ENCODE data around the gene HACD2.

HACD2 gene

GRCh38 chr3:123543950-123544349, 40.9 kb downstream of the HACD2 start:
- intact Hi-C loops (cut with DNase I): no loop called here
- DNase-seq: peak in 40 of 42 donors; percentile 32 to 92 (median 65)

DNA sequence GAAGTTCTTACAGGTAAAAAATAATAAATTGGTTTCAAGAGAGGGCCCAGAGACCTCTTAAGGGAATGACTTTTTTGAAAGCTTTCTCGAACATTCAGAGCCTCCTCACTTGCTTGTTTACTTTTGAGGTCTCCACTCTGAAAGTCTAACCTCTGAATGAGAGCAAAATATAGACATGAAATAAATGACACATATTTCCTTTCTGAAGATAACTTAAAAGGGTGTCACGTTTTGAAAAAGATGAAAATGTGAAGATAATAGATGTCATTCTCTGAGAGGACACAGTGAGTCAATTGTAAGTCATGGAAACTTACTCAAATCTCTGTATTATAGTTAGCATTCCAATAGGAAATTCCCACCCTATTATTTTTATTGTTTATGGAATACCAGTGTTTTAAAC, 44.6 kb downstream of the HACD2 start:
- intact Hi-C loops (cut with DNase I): no loop called here
- no peak for DNase-seq

GRCh38 chr3:123536153-123536895, 48.5 kb downstream of the HACD2 start:
- DNase-seq: no peak
- intact Hi-C loops (cut with DNase I): no loop called here

DNA sequence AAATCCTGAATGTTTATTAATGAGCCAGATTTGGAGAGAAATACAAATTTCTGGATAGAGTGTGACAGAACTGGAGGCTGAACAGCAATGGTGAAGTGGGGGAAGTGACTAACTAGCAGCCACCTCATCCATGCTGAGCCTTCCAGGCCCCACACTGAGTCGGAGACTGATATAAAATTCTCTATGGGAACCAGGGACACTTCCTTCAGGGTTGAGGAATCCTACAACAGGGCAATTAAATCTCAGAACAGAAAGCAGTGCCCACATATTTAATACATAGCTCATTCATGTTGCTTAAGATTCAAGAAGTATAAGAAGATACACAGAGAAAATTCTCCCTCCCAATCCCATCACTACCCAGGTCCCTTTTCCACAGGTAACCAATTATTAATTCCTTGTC, 49.3 kb downstream of the HACD2 start:
- peak in 6 of 42 donors; percentile 27 to 59 (median 32) for DNase-seq
- intact Hi-C loops (cut with DNase I): no loop called here

DNA sequence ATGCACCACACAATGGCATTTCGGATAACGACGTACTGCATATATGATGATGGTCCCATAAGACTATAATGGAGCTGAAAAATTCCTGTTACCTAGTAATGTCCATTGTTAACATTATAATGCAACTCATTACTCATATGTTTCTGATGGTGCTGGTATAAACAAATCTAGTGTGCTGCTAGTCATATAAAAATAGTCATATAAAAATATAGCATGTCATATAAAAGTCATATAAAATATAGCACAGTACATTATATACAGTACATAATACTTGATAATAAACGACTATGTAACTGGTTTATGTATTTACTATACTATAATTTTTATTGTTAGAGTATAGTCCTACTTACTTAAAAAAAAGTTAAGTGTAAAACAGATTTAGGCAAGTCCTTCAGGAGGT, 50.6 kb downstream of the HACD2 start:
- DNase-seq: no peak
- intact Hi-C loops (cut with DNase I): no loop called here

GRCh38 chr3:123533554-123534159, 51.2 kb downstream of the HACD2 start:
- intact Hi-C loops (cut with DNase I): no loop called here
- no peak for DNase-seq

- intact Hi-C loops (cut with DNase I): no loop called here
- no peak for DNase-seq
Measured at GRCh38 chr3:123528130-123528529, 56.7 kb downstream of the HACD2 start.

GRCh38 chr3:123527046-123527445, 57.8 kb downstream of the HACD2 start:
- intact Hi-C loops (cut with DNase I): no loop called here
- DNase-seq: no peak

GRCh38 chr3:123526474-123526873, 58.4 kb downstream of the HACD2 start:
- intact Hi-C loops (cut with DNase I): no loop called here
- DNase-seq: no peak

- intact Hi-C loops (cut with DNase I): no loop called here
- no peak for DNase-seq
Measured at GRCh38 chr3:123525433-123525832, 59.4 kb downstream of the HACD2 start.

DNA sequence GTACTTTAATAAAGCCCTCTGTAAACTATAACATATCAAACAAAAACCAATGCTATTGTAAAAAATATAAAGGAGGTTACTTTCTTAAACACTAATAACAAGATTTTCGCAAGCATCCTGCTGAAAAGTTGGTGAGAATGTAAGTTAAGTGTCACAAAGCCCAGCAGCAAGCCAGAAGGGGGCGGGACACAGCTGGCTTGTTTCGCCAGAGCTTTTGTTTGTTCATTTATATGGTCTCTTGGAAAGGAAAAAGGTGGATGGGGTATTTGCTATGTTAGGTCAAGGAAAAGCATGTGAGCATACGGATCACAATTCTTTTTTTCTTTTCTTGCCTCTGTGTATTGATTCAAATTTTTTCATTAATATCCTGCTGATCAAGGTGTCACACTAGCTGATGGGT, 59.9 kb downstream of the HACD2 start:
- intact Hi-C loops (cut with DNase I): no loop called here
- no peak for DNase-seq

- intact Hi-C loops (cut with DNase I): no loop called here
- DNase-seq: peak in 23 of 42 donors; percentile 6 to 53 (median 31)
Measured at GRCh38 chr3:123523023-123523412, 61.8 kb downstream of the HACD2 start.

- intact Hi-C loops (cut with DNase I): no loop called here
- peak in 5 of 42 donors; percentile 22 to 50 (median 32) for DNase-seq
Measured at GRCh38 chr3:123522320-123523022, 62.4 kb downstream of the HACD2 start.

GRCh38 chr3:123521179-123521969, 63.5 kb downstream of the HACD2 start:
- intact Hi-C loops (cut with DNase I): no loop called here
- peak in 2 of 42 donors; percentile 25 to 28 for DNase-seq

DNA sequence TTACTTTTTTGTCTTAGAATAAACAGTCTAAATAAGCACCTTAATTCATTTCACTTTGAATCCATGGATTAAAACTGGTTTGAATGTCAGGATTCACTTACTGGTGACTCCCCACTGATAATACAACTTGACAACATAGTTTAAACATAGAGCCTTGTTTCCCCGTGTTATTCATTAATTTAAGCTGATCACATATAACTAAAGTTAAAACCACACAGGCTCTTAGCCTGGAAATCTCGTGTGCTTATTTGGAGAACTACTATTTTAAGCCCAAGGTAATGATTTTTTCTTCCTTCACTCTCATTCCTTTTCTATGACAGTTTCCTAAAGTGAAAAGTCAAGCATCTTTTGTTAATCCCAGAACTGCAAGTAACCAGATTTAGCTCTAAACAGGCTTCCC, 64.2 kb downstream of the HACD2 start:
- no peak for DNase-seq
- intact Hi-C loops (cut with DNase I): no loop called here

- no peak for DNase-seq
- intact Hi-C loops (cut with DNase I): no loop called here
Measured at GRCh38 chr3:123518892-123519485, 65.9 kb downstream of the HACD2 start.

GRCh38 chr3:123511726-123512125, 73.1 kb downstream of the HACD2 start:
- intact Hi-C loops (cut with DNase I): no loop called here
- DNase-seq: no peak

DNA sequence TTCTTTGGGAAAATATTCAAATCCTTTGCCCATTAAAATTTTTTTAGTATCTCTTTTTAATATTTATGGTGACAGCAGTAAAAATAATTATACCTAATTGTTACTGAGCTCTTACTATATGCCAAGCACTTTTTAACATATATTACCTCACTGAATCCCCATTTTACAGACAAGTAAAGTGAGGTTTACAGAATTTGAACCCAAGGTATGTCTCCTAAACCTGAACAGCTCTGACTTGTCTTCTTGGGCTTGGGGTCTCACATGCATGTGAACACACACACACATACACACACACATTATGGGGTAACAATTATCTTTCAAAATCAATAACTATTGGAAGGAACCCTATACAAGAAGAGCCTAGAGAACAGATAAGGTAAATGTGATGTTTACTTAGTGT, 73.8 kb downstream of the HACD2 start:
- intact Hi-C loops (cut with DNase I): no loop called here
- no peak for DNase-seq

DNA sequence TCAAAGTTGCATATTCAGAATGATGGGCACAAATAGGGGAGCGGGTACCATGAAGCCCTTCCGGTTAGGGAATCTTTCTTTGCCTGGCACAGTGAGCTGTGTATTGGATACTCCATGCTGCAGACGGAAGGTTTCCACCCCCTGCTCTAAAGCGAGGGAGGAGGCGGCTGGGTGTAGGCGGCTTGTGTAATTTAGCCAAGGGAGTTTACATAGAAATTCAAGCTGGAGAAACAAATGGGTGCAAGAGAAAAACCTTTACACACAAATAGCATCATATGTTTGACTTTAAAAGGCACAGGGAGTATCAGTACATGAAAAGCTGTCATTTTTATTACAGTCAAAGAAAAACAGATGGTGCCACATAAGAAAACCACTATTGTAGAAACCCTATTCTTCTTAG, 76.7 kb downstream of the HACD2 start:
- intact Hi-C loops (cut with DNase I): no loop called here
- peak in 35 of 42 donors; percentile 25 to 80 (median 51) for DNase-seq

All from head of caudate nucleus (tissue), 42 donors.